ENCODE results near the gene CD96. TPM values are rescaled to one million over a fixed set of nuclear protein-coding genes. Genes with fewer than 3 reads are reported as not detected.

CD96 gene
- total RNA-seq, 2 donors from 2014 or later, result 5.1 to 13.7 TPM

DNA sequence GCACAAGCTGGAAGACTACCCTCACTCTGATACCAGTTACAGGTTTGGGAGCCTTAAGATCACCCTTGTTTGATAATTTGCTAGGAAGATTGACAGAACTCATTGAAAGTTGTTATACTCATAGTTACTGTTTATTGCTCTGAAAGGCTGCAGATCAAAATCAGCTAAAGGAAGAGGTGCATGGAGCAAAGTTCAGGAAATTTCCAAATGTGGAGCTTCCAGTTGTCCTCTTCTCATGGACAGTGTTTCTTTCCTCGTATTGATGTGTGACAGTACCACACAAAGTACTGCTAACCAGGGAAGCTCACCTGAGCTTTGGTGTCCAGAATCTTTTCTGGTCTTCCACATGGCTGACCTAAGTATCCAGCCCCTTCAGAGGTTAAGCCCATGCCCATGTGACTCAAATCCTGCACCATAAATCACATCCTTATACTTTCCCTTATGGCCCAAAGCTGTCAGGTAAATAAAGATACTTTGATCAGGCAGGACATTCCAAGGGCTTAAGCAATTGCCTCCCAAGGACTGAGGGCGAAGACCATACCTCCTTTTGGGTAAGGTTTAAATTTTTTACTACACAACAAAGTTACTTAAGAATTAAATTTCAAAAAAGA is 146.3 kb downstream of the CD96 start:
- no peak for TF ChIP-seq CTCF (IDR thresholded peaks at IDR 0.05)
- Histone ChIP-seq H3K4me1 (ENCODE audit: control insufficient read depth in 1 of 2, low read depth in 2 of 2) (no peaks in the 10 kb centered on the region), H3K27me3 (replicated peaks; ENCODE audit: insufficient read depth) (no peaks in the 10 kb centered on the region), H3K4me3 (no peak overlapping the region), H3K36me3 (no peaks in the 10 kb centered on the region), H3K9me3 (no peaks in the 10 kb centered on the region), H3K27ac (no peak overlapping the region)
- ATAC-seq (ENCODE audit: insufficient number of reproducible peaks, low FRiP score, low read depth) (no peak), DNase-seq (ENCODE audit: low spot score) (no peak)

DNA sequence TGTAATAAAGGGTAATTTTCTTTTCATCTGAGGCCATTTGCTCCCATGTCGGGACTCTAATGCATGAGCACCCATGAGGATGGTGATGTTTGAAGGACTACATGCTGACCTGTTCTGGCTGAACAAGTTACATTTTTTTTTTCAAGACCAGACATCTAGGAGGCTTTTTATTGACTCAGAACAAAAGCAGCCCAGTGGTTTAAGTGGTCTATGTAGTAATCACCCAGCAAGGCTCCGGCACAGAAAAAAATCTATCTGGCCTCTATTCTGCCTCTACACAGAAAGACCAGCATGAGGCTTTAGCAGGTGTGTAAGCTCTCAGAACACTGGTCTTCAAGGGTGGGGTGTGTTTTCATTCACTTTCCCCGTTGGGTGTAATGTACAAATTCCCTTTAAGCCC is 148.2 kb downstream of the CD96 start:
- no peak for TF ChIP-seq CTCF (IDR thresholded peaks at IDR 0.05)
- Histone ChIP-seq H3K27ac (no peak overlapping the region), H3K36me3 (no peaks in the 10 kb centered on the region), H3K4me3 (no peak overlapping the region), H3K27me3 (replicated peaks; ENCODE audit: insufficient read depth) (no peaks in the 10 kb centered on the region), H3K4me1 (ENCODE audit: control insufficient read depth in 1 of 2, low read depth in 2 of 2) (no peaks in the 10 kb centered on the region), H3K9me3 (no peaks in the 10 kb centered on the region)
- DNase-seq (ENCODE audit: low spot score), result no peak
- no peak for ATAC-seq (ENCODE audit: insufficient number of reproducible peaks, low FRiP score, low read depth)

DNA sequence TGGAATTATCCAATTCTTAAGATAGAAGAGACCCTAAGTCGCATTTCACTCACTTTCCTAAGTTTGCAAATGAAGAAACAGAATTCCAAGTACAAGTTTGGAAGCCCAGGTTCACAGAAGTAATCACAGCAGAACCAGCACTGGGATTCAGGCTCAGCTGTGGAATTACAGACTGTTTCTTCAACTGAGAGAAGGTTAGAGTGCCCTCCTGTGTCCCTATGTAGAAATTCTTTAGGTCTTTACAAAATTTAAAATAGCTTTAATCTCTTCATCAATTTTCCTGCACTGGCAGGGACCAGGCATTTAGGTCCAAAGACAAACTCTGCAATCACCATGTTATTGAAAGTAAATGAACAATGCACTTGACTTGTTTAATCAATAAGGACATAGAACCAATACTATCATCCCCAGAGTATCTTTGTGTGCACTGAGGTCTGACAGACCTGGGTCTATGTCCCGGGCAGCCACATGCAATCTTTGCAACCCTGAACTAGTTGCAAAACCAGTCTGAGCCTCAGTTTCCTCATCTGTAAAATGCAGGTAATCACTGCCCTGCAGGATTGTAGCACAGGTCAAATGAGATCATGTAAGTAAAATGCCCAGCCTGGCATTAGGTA is 149.4 kb downstream of the CD96 start:
- no peak overlapping the region for H3K4me3 ChIP-seq
- H3K9me3 ChIP-seq, result no peaks in the 10 kb centered on the region
- peak; percentile 31 for TF ChIP-seq CTCF (IDR thresholded peaks at IDR 0.05)
- H3K4me1 ChIP-seq (ENCODE audit: control insufficient read depth in 1 of 2, low read depth in 2 of 2), result no peaks in the 10 kb centered on the region
- no peak for ATAC-seq (ENCODE audit: insufficient number of reproducible peaks, low FRiP score, low read depth)
- no peak overlapping the region for H3K27ac ChIP-seq
- no peaks in the 10 kb centered on the region for H3K27me3 ChIP-seq (replicated peaks; ENCODE audit: insufficient read depth)
- DNase-seq (ENCODE audit: low spot score), result no peak
- H3K36me3 ChIP-seq, result no peaks in the 10 kb centered on the region

- no peak for DNase-seq (ENCODE audit: low spot score)
- Histone ChIP-seq H3K36me3 (no peaks in the 10 kb centered on the region), H3K27ac (no peak overlapping the region), H3K4me3 (no peak overlapping the region), H3K4me1 (ENCODE audit: control insufficient read depth in 1 of 2, low read depth in 2 of 2) (no peaks in the 10 kb centered on the region), H3K27me3 (replicated peaks; ENCODE audit: insufficient read depth) (no peaks in the 10 kb centered on the region), H3K9me3 (no peaks in the 10 kb centered on the region)
- no peak for TF ChIP-seq CTCF (IDR thresholded peaks at IDR 0.05)
- no peak for ATAC-seq (ENCODE audit: insufficient number of reproducible peaks, low FRiP score, low read depth)
Measured at GRCh38 chr3:111692593-111693552, 150.9 kb downstream of the CD96 start.

GRCh38 chr3:111694471-111694870 is 152.5 kb downstream of the CD96 start:
- no peak for ATAC-seq (ENCODE audit: insufficient number of reproducible peaks, low FRiP score, low read depth)
- no peak for DNase-seq (ENCODE audit: low spot score)
- no peaks in the 10 kb centered on the region for H3K4me1 ChIP-seq (ENCODE audit: control insufficient read depth in 1 of 2, low read depth in 2 of 2)
- H3K27me3 ChIP-seq (replicated peaks; ENCODE audit: insufficient read depth), result no peaks in the 10 kb centered on the region
- no peak overlapping the region for H3K27ac ChIP-seq
- no peak for TF ChIP-seq CTCF (IDR thresholded peaks at IDR 0.05)
- H3K36me3 ChIP-seq, result no peaks in the 10 kb centered on the region
- no peaks in the 10 kb centered on the region for H3K9me3 ChIP-seq
- H3K4me3 ChIP-seq, result no peak overlapping the region

Data from thoracic aorta (tissue), 2 donors.